Stimulated activated CD8-positive, alpha-beta memory T cell treated with anti-CD3 and anti-CD28 coated beads, Interleukin-7, amount 100 ng/mL, for 24 hours (primary cell): Measurements from ENCODE around the gene KCNQ1.

Source experiments
- DNase-seq: peaks from one replicate; pipeline ENCODE4 v3.0.0-alpha.2; 2020; ENCODE audit warnings: low read depth

Gene KCNQ1

GRCh38 chr11:2808850-2809846 is 364.3 kb downstream of the KCNQ1 start:
- no peak for DNase-seq

- DNase-seq: no peak
These were observed 365.0 kb downstream of the KCNQ1 start for GRCh38 chr11:2809854-2810253.

- no peak for DNase-seq
These were observed 365.8 kb downstream of the KCNQ1 start for GRCh38 chr11:2810411-2811205.

- DNase-seq: no peak
These were observed 366.6 kb downstream of the KCNQ1 start for GRCh38 chr11:2811206-2812091.

- DNase-seq: no peak
These were observed 367.7 kb downstream of the KCNQ1 start for GRCh38 chr11:2812371-2812991.

- DNase-seq: no peak
These were observed 368.5 kb downstream of the KCNQ1 start for GRCh38 chr11:2813141-2813908.

- DNase-seq: no peak
These were observed 369.2 kb downstream of the KCNQ1 start for GRCh38 chr11:2813968-2814367.

- DNase-seq: no peak
These were observed 369.9 kb downstream of the KCNQ1 start for GRCh38 chr11:2814751-2815150.

GRCh38 chr11:2815762-2816496 is 371.1 kb downstream of the KCNQ1 start:
- DNase-seq: no peak

GRCh38 chr11:2816523-2816922 is 371.7 kb downstream of the KCNQ1 start:
- no peak for DNase-seq

- DNase-seq: no peak
These were observed 372.2 kb downstream of the KCNQ1 start for GRCh38 chr11:2816941-2817421.

GRCh38 chr11:2817431-2817830 is 372.6 kb downstream of the KCNQ1 start:
- no peak for DNase-seq

GRCh38 chr11:2818021-2818420 is 373.2 kb downstream of the KCNQ1 start:
- DNase-seq: no peak

GRCh38 chr11:2818503-2818902 is 373.7 kb downstream of the KCNQ1 start:
- no peak for DNase-seq

- no peak for DNase-seq
These were observed 374.5 kb downstream of the KCNQ1 start for GRCh38 chr11:2819316-2819715.

GRCh38 chr11:2820976-2821375 is 376.2 kb downstream of the KCNQ1 start:
- DNase-seq: no peak

GRCh38 chr11:2821891-2822290 is 377.1 kb downstream of the KCNQ1 start:
- no peak for DNase-seq

- no peak for DNase-seq
These were observed 380.0 kb downstream of the KCNQ1 start for GRCh38 chr11:2824851-2825250.

- DNase-seq: no peak
These were observed 380.6 kb downstream of the KCNQ1 start for GRCh38 chr11:2825261-2825888.
